Measurements from ENCODE around the gene HPD.
"Not testable (repeated sequence)": the region's sequence is repeated elsewhere in the genome, so short reads cannot be mapped to it uniquely, and the experiment has no call there.

The HPD gene

DNA sequence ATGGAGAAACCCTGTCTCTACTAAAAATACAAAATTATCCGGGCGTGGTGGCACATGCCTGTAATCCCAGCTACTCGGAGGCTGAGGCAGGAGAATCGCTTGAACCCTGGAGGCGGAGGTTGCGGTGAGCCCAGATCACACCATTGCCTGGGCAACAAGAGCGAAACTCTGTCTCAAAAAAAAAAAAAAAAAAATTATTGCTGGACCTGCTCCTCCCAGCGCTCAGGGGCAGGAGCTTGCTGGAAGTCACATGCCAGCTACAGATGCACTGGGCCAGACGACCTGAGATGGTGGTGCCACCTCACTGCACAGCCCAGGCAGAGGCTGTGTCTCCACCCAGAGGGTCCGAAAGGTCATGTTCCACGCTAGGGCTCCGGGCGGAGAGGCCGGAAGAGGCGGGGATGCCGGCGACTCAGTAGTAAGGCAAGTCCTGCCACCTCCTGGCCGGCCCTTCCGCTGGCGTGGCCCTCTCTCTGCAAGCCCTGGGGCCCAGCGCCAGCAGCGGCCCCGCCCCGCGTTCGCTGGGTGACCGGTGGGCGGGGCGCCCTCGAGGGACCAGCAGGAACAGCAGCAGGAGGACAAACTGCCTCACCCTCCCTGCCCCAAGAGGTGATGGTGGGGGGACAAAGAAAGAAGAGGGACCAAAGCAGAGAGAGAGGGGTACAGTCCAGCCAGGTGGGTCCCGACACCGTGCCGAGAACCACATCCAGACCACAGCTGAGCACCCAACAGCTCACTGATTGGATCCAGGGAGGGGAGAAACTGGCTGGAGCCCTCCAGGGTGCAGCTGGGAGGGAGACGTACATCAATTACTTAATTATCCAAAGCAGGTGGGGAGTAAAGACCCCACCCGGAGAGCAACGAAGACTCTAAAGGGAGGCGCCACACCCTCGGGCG lies 61.6 kb downstream of the HPD start:
- peak; percentile 79 for DNase-seq

- peak; percentile 94 for DNase-seq
Measured at GRCh38 chr12:121795034-121795968, 63.4 kb downstream of the HPD start.

- no peak for DNase-seq
Measured at GRCh38 chr12:121794534-121795033, 64.1 kb downstream of the HPD start.

DNA sequence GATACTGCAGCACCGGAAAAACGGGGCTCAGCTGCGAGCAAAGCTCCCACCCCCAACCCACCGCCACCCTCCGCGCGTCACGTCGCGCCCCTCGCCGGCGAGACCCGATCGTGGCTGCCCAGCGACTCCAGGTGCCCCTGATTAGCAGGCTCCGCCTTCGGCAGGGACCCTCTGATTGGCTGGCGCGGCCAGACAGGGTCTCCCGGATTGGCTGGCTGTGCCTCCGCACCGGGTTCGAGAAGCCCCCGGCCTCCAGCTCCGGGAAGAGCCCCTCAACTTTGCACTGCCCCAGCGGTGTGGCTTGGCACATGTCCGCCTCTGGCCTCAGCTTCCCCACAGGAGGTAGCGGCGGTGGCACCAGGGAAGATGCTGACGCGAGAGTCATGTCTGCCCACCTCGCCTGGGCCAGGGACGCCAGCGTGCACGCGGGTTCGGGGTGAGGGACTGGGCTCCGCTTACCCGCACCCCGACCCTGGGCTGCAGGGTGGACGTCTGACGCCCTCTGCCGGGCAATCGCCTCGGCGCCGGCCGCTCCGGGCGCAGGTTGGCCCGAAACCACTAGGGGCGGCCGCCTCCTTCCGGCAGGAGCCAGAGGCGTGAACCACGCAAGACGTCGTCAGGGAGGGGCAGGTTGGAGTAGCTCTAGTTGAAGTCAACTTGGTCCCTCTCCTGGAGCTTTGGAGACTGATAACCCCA lies 64.7 kb downstream of the HPD start:
- peak; percentile 93 for DNase-seq

DNA sequence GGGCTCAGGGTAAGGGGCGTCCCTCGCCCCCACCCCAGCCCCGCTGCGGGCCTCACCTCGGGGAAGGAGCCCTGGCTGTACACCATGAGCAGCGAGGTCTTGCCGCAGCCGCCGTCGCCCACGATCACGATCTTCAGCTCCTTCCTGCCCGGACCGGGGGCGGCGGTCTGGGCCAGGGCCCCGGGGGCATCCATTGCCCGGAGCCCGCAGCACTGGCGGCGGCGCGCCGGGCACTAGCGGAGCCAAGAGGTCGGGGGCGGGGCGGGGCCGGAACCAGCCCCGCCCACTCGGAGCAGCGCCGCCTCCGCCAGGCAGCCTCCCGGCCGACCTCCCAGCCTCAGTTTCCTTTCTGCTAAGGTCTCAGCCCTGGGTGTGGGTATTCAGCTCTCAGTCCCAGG lies 65.2 kb downstream of the HPD start, which contains the start of gene RHOF:
Gene RHOF, minus strand, starts transcription at position 249 of the 398 bp plus-strand sequence. Its CDS starts 55 bp downstream, at position 194.
- DNase-seq: no peak

DNA sequence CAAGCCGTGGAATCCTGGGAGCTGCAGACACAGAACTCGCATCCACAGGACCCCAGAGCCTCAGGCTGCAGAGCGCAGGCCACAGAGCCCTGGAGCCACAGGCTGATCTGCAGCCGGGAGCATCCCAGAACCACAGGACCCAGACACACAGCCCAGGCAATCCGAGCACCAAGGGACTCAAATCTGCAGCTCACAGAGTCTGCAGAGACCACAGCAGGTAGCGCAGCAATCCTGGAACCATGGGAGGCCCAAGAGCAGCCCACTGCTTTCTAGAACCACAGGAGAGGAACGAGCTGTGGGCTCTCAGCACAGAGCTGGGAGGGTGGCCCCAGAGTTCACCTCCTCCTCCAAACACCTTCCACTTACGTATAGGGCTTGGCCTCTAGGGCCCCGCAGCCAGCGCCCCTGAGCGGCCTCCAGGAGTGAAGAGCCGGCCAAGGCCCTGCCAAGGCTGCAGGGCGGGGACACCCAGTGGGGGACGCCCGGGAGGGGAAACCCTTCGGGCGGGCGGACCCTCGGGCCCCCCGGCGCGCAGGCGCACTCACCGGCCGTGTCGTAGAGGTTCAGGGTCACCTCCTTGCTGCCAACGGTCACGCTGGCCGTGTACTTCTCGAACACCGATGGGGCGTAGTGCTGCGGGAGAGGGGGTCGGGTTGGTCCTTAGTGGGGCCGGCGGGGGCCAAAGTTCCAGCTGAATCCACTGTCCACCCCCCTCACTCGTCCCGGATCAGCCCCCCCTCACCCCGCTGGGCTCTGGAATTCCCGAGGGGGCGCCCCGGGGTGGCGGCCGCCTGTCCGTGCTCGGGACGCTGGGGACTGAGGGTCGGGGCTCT lies 65.8 kb downstream of the HPD start:
- no peak for DNase-seq

- DNase-seq: no peak
Measured at GRCh38 chr12:121791671-121792551, 66.7 kb downstream of the HPD start.

DNA sequence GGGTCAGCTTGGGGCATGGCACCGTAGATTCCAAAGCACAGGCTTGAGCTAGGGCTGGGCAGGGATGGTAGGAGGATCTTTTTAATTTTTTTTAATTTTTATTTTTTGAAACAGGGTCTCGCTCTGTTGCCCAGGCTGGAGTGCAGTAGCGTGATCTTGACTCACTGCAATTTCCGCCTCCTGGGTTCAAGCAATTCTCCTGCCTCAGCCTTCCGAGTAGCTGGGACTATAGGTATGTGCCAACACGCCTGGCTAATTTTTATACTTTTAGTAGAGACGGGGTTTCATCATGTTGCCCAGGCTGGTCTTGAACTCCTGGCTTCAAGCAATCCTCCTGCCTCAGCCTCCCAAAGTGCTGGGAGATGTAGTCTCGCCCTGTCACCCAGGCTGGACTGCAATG lies 67.9 kb downstream of the HPD start:
- DNase-seq: not testable (repeated sequence)

DNA sequence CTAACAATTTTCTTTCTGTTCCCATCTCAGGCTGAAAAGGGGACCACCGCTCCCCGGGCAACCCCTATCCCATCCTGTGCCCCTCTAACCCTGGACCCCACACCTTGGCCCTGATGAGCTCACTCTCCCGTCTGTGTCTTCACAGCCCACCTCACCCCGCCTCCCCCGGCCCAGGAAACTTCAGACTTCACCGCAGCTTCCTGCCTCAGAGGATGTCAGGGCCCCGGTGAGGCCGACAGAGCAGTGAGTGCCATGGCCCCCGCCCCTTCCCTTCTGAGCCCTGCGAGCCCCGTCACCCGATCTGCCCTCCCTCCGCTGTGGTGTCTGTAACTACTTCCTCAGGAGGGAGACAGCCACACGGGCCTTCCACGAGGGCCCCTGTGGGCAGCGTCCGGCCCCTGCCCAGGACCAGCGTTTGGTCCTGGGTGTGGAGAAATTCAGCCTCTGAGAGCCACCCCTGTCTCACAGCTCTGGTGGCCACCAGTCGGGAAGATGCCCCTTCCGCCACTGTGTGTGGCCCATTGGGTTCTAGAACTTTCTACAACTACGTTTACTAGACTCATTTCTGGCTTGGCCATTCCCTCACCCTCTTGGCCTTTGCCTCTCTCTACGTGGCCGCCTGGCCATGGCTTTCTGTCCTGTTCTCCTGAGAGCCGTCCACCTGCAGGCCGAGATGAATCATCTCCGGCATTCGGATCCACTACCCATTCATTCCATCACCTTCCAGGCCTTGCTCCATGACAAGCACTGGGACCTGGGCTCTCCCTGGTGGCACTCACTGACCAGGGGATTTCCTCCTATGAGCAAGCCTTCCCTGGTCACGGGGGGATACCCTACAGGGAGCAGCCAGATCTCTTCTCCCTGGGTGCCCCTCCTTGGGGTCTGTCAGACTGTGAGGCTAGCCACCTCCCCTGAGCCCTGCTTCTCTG lies 68.6 kb downstream of the HPD start:
- DNase-seq: no peak

Data from right forelimb (tissue), 1 donor.